Activated CD8-positive, alpha-beta memory T cell treated with anti-CD3 and anti-CD28 coated beads for 1 hour (primary cell): ENCODE results near the gene GNPAT.

Experiments
- DNase-seq, 2 donors: peaks; one replicate each; pipeline ENCODE4 v3.0.0-alpha.2; 2020; ENCODE audit warnings: low read depth in 1 of 2; ENCODE audit errors: extremely low read depth in 1 of 2

GNPAT gene

GRCh38 chr1:231241750-231242149, 738 bp downstream of the GNPAT start:
- no peak for DNase-seq

- DNase-seq = no peak
These were observed 1.6 kb downstream of the GNPAT start for GRCh38 chr1:231242516-231243198.

- no peak for DNase-seq
These were observed 7.8 kb downstream of the GNPAT start for GRCh38 chr1:231248778-231249177.

- DNase-seq = no peak
These were observed 11.3 kb downstream of the GNPAT start for GRCh38 chr1:231252336-231252735.

GRCh38 chr1:231260351-231260750, 19.3 kb downstream of the GNPAT start:
- no peak for DNase-seq

GRCh38 chr1:231264642-231265041, 23.6 kb downstream of the GNPAT start:
- DNase-seq = no peak

- no peak for DNase-seq
These were observed 24.4 kb downstream of the GNPAT start for GRCh38 chr1:231265379-231265778.

GRCh38 chr1:231266811-231267322, 25.9 kb downstream of the GNPAT start:
- no peak for DNase-seq

GRCh38 chr1:231272173-231272572, 31.2 kb downstream of the GNPAT start:
- no peak for DNase-seq

GRCh38 chr1:231272880-231273279, 31.9 kb downstream of the GNPAT start:
- no peak for DNase-seq

GRCh38 chr1:231274119-231274825, 33.3 kb downstream of the GNPAT start:
- DNase-seq = no peak

GRCh38 chr1:231278100-231278790, 37.2 kb downstream of the GNPAT start:
- DNase-seq = no peak

- DNase-seq = no peak
These were observed 38.1 kb downstream of the GNPAT start for GRCh38 chr1:231279081-231279480.

GRCh38 chr1:231279683-231280082, 38.7 kb downstream of the GNPAT start:
- DNase-seq = no peak

- no peak for DNase-seq
These were observed 43.4 kb downstream of the GNPAT start for GRCh38 chr1:231284441-231284840.

- no peak for DNase-seq
These were observed 45.6 kb downstream of the GNPAT start for GRCh38 chr1:231286603-231287002.

GRCh38 chr1:231295938-231296337, 54.9 kb downstream of the GNPAT start:
- no peak for DNase-seq

GRCh38 chr1:231301990-231302389, 61.0 kb downstream of the GNPAT start:
- DNase-seq = no peak

- no peak for DNase-seq
These were observed 69.5 kb downstream of the GNPAT start for GRCh38 chr1:231310391-231310934.

- no peak for DNase-seq
These were observed 70.9 kb downstream of the GNPAT start for GRCh38 chr1:231311720-231312431.

- DNase-seq = no peak
These were observed 71.4 kb downstream of the GNPAT start for GRCh38 chr1:231312432-231312788.
